Loucy (cell line): Measurements from ENCODE around the gene PHOSPHO2.

Experiments used
- H2AFZ ChIP-seq: fragments of 200-600 bp; sonication (generic); 2 replicates; pipeline ENCODE4 v1.6.0; 2016; ENCODE audit warnings: antibody characterized with exemption, mild to moderate bottlenecking, low read length, moderate library complexity
- H3F3A ChIP-seq: fragments of 200-600 bp; 2 replicates; pipeline ENCODE4 v1.6.0; 2016; ENCODE audit warnings: antibody characterized with exemption, low read depth, mild to moderate bottlenecking
- H3K27me3 ChIP-seq: fragments of 200-600 bp; sonication (generic); 2 replicates; pipeline ENCODE4 v1.6.1; 2014; ENCODE audit warnings: low read length, mild to moderate bottlenecking; ENCODE audit not compliant: insufficient read depth, poor library complexity, severe bottlenecking
- H3K36me3 ChIP-seq: fragments of 200-600 bp; sonication (generic); 2 replicates; pipeline ENCODE4 v1.6.1; 2016; ENCODE audit warnings: low read length; ENCODE audit not compliant: insufficient read depth
- H3K4me1 ChIP-seq: fragments of 200-600 bp; sonication (generic); 2 replicates; pipeline ENCODE4 v1.5.1; 2014; ENCODE audit warnings: low read length, mild to moderate bottlenecking; ENCODE audit not compliant: insufficient read depth, poor library complexity, severe bottlenecking
- H3K4me2 ChIP-seq: fragments of 200-600 bp; sonication (generic); 2 replicates; pipeline ENCODE4 v1.6.0; 2014; ENCODE audit warnings: antibody characterized with exemption, low read length, low read depth, mild to moderate bottlenecking; ENCODE audit not compliant: poor library complexity, severe bottlenecking
- H3K4me3 ChIP-seq: fragments of 200-600 bp; sonication (generic); 2 replicates; pipeline ENCODE4 v1.5.1; 2014; ENCODE audit warnings: low read length, mild to moderate bottlenecking, mixed read lengths; ENCODE audit not compliant: poor library complexity, severe bottlenecking
- H3K79me2 ChIP-seq: fragments of 200-600 bp; sonication (generic); 2 replicates; pipeline ENCODE4 v1.6.1; 2014; ENCODE audit warnings: low read length; ENCODE audit not compliant: insufficient read depth
- H3K9ac ChIP-seq: fragments of 200-600 bp; sonication (generic); 2 replicates; pipeline ENCODE4 v1.6.0; 2014; ENCODE audit warnings: mild to moderate bottlenecking, low read depth, low read length, moderate library complexity; ENCODE audit not compliant: poor library complexity, severe bottlenecking
- H3K9me2 ChIP-seq: fragments of 200-600 bp; sonication (generic); replicated peaks from 2 replicates; pipeline ENCODE4 v1.6.1; 2016; ENCODE audit warnings: low read depth, low read length, mixed read lengths
- H3K9me3 ChIP-seq: fragments of 200-600 bp; sonication (generic); 2 replicates; pipeline ENCODE4 v1.6.1; 2014; ENCODE audit warnings: mild to moderate bottlenecking, antibody characterized with exemption, low read length, low read depth; ENCODE audit not compliant: insufficient read depth
- H4K20me1 ChIP-seq: fragments of 200-600 bp; sonication (generic); 2 replicates; pipeline ENCODE4 v1.6.0; 2014; ENCODE audit warnings: antibody characterized with exemption, low read length, mild to moderate bottlenecking; ENCODE audit not compliant: insufficient read depth, poor library complexity, severe bottlenecking
- CTCF ChIP-seq: fragments of 200-600 bp; sonication (generic); conservative IDR thresholded peaks from 2 replicates; pipeline ENCODE4 v1.5.1; 2014; ENCODE audit warnings: mild to moderate bottlenecking, antibody characterized with exemption, low read length
- EZH2phosphoT487 ChIP-seq: fragments of 200-600 bp; IDR thresholded peaks from 2 replicates; pipeline ENCODE4 v1.6.1; 2018; ENCODE audit warnings: antibody characterized with exemption, mild to moderate bottlenecking, moderate library complexity, borderline replicate concordance

Gene PHOSPHO2

DNA sequence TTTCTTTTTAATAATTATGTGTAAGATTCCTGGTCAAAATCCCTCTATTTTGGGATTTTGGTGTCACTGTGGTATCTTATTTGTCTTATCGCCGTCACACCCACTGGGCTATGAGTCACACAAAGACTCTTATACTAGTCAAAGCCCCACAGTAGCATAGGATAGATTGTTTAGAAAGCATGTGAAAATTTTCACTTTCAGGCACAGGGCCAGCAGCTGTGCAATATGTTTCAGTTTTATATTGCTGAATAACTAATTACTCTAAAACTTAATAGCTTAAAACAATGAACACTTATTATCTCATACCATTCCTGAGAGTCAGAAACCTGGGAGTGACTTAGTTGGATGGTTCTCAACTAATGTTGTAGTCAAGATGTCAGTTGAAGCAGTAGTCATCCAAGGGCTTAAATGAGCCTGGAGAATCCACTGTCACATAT is 24.0 kb upstream of the PHOSPHO2 start:
- Histone ChIP-seq H3F3A (no peaks in the 10 kb centered on the region), H2AFZ (no peak overlapping the region), H3K36me3 (no peaks in the 10 kb centered on the region), H3K79me2 (no peaks in the 10 kb centered on the region), H3K4me3 (no peak overlapping the region), H3K4me2 (no peak overlapping the region), H3K27me3 (no peaks in the 10 kb centered on the region), H3K9me3 (no peaks in the 10 kb centered on the region), H3K9ac (no peak overlapping the region), H4K20me1 (no peaks in the 10 kb centered on the region), H3K4me1 (peaks cover 9% of the 10 kb centered on the region), H3K9me2 (no peaks in the 10 kb centered on the region)
- no peak for TF ChIP-seq CTCF
- no peak for TF ChIP-seq EZH2phosphoT487

DNA sequence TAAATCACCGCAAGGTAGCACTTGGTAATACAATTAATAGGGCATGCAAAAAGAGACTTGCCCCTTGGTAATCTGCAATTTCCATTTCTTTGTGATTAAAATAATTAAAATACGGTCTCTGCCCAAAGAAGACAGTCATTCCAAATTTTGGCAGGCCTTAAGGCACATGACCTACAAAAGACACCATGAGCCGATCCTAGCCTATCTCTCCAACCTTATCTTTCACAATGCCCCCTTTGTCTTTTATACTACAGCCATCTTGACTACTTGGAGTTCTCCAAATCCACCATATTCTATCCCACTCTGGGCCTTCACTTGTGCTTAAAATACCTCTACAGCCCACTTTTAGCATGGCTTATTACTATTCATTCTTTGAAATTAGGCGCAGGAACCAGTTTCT is 23.3 kb upstream of the PHOSPHO2 start:
- Histone ChIP-seq H3F3A (no peaks in the 10 kb centered on the region), H3K27me3 (no peaks in the 10 kb centered on the region), H4K20me1 (no peaks in the 10 kb centered on the region), H3K79me2 (no peaks in the 10 kb centered on the region), H3K36me3 (no peaks in the 10 kb centered on the region), H3K9me2 (no peaks in the 10 kb centered on the region), H2AFZ (no peak overlapping the region), H3K4me1 (peaks cover 2% of the 10 kb centered on the region), H3K9me3 (no peaks in the 10 kb centered on the region), H3K4me3 (no peak overlapping the region), H3K9ac (no peak overlapping the region), H3K4me2 (no peak overlapping the region)
- no peak for TF ChIP-seq CTCF
- no peak for TF ChIP-seq EZH2phosphoT487

- Histone ChIP-seq H3K4me3 (no peak overlapping the region), H3K9ac (no peak overlapping the region), H3K9me2 (no peaks in the 10 kb centered on the region), H3K4me2 (no peak overlapping the region), H3K27me3 (no peaks in the 10 kb centered on the region), H3K79me2 (no peaks in the 10 kb centered on the region), H3K9me3 (no peaks in the 10 kb centered on the region), H3K4me1 (no peaks in the 10 kb centered on the region), H4K20me1 (no peaks in the 10 kb centered on the region), H3F3A (no peaks in the 10 kb centered on the region), H3K36me3 (no peaks in the 10 kb centered on the region), H2AFZ (no peak overlapping the region)
- TF ChIP-seq EZH2phosphoT487 (no peak), CTCF (no peak)
Observed at GRCh38 chr2:169672406-169672805, 21.9 kb upstream of the PHOSPHO2 start.
